Left renal cortex interstitium (tissue), 4 donors: ENCODE measurements around the gene UEVLD. TPM values are rescaled to one million over a fixed set of nuclear protein-coding genes. Genes with fewer than 3 reads are reported as not detected.

ENCODE experiments used
- DNase-seq, 4 donors: peaks; one replicate each; pipeline ENCODE4 v3.0.0-alpha.2; 2013; ENCODE audit warnings: low read depth in 4 of 4, low spot score in 2 of 4, missing footprints in 1 of 4
- polyA plus RNA-seq, 4 donors: library from polyadenylated mRNA; unstranded; fragments of 120-200 nt; gene quantifications; one replicate each; pipeline ENCODE4 v1.2.1, GENCODE V29; 2013; ENCODE audit not compliant: insufficient read length in 4 of 4

UEVLD gene
- polyA plus RNA-seq, 4 donors, result 18.0 to 23.9 (median 19.9) TPM

DNA sequence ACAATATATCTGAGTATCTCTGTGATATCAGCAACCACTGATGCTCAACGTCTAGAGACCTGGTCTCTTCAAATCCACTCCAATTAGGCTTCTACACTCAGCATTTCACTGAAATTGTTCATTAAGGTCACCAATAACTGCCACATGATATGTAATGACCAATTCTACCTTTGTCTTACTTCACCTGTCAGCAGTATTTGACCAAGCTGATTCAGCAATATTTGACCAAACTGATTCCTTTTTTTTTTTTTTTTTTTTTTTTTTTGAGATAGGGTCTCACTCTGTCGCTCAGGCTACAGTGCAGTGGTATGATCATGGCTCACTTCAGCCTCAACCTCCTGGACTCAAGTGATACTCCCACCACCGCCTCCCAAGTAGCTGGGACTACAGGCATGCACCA, 67.4 kb downstream of the UEVLD start:
- DNase-seq, result no peak

- no peak for DNase-seq
These were observed 86.2 kb downstream of the UEVLD start for GRCh38 chr11:18502352-18502751.

GRCh38 chr11:18501629-18502028, 86.9 kb downstream of the UEVLD start:
- DNase-seq, result no peak

- no peak for DNase-seq
These were observed 90.5 kb downstream of the UEVLD start for GRCh38 chr11:18498039-18498438.

DNA sequence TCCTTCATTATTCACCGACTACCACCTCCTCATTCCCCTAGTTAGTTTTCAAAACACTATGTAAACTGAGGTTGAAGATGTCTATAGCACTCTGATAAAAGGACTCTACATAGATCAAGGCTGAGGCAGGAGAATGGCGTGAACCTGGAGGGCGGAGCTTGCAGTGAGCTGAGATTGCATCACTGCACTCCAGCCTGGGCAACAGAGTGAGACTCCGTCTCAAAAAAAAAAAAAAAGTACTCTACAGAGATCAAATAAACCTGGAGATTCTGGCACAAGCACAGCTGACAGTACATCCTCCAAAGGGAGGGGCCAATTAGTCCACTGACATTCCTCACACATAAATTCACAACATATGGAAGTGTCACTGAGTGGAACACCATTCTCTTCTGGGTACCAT, 92.8 kb downstream of the UEVLD start:
- no peak for DNase-seq

DNA sequence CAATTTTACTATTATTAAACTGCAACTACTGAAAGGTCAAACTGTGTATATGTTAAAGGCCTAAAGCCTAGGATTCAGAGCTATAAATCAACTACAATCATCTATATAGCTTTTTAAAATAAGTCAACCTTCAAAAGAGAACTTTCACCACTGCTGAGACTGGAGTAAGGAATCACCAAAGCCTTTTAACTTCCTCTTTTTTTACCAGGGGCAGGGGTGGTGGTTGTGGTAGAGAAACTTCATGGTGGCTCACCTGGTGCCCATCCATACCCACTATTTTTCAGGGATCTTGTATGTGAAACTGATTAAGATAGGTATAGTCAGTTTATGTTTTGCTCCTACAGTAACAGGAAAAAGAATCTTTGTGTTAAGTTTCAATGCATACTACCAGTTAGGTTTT, 93.3 kb downstream of the UEVLD start:
- DNase-seq, result no peak

DNA sequence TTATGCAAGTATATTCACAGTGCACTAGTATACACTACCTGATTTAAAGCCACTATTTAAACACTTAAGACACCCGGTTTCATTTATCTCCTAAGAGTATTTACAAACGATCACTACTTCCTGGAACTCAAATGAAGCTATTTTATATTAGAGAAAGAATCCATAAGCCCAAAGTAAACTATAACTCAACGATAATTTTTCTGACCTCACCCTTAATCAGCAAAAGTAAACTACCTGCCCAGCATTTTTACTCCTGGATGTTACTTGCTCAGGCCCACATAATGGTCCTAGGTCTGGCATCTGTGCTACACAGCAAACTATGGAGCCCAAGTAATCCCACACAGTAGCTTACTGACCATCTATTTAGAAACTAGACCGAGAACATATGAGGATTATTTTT, 95.2 kb downstream of the UEVLD start:
- no peak for DNase-seq

DNA sequence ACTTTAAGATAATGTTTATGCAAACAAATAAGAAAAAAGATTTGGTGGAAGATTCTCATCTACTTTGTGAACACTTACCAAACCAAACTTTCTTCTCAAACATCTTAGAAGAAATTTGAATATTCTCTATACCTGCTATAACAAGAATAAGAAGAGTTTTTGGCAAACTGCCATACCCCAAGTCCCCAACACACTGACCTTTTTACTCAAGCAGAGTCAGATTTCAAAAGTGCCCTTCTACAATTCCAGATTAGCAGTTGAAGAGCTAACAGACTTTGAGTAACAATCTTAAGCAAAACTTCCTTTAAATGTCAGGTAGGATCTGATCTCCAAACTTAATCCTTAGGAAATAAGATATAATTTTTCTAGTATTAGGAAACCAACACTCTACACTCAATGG, 95.6 kb downstream of the UEVLD start:
- DNase-seq, result no peak

- no peak for DNase-seq
These were observed 96.6 kb downstream of the UEVLD start for GRCh38 chr11:18491924-18492323.

DNA sequence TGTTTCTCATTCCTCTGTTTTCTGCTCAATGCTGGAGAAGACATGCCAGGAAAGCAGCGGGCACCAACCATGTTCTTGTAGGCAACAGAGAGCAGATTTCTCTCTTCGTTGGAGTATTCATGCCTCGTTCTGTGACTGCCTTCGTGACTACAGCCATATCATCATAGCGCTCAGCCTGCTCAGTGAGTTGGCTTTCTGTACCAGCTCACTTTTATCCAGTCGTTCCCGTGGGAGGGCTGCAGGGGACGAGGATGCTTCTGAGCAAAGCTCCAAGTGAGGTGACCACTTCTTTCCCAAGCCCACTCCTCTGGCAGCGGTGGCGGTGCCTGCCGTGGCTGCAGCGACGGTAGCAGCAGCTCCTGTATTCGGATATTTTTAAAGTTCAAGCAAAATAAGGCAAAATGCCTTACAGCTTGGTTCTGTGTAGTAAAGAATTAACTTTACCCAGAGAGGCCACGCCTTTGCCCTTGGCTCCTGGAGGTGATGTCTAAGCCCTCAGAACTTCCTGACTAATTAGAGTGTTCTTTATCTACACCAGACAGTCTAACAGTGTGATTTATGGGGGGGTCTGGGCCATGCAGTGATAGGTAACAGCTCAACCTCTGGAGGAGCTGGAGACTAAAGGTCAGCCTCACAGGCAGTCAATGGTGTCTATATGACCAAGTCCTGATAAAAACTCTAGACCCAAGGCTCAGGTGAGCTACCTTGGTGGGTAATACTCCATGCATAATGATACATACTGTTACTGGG, 97.6 kb downstream of the UEVLD start:
- no peak for DNase-seq

DNA sequence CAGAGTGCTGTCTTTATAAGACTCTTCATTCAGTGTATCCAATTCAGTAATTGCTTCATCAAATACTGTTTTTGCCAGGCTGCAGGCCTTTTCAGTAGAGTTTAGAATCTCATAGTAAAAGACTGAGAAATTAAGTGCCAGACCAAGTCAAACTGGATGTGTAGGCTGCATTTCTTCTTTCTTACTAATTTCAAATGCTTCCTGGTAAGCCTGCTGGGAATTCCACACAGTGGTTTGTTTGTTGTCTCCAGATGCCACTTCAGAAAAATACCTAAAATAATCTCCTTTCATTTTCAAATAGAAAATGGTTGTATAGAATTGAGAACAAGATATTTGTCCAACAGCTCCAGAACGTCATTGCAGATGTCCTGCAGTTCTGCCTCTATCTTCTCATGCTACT, 98.2 kb downstream of the UEVLD start:
- DNase-seq, result no peak

DNA sequence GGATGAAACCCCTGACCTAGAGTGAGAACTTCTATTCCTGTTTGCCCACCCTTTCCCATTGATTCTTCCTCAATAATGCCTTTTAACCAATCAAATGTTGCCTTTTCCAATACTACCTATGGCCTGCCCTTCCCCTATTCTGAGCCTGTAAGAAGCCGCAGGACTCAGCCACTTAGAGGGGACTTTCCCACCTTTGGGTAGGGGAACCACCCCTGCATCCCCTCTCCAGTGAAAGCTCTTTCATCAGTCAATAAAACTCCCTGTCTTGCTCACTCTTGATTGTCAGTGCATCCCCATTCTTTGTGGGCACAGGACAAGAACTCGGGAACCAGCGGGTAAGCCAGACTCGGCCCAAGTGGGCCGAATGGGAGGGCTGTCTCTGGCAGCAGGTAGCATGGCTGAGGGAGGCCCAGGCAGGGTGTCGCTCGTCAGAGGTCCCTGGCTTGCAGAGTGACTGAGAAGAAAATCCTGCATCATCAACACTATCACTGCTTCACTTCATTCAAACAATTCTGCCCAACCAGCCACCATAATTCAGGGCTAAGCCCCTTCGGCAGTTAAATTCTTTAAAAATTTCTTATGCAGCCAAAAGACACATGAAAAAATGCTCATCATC, 102.5 kb downstream of the UEVLD start:
- no peak for DNase-seq

Other genes starting within 250 kb of the UEVLD start
- gene LDHA, start 194.2 kb downstream of the UEVLD start, polyA plus RNA-seq, result 100 to 1,000 TPM; 231 to 319 (median 268) TPM
- under 1 TPM in 3 of 4 donors, not detected in 1; 0.13 to 0.64 (median 0.34) TPM for gene LDHC, start 176.4 kb downstream of the UEVLD start, polyA plus RNA-seq
- 1 to 10 TPM in 3 of 4 donors, under 1 TPM in 1; 0.69 to 1.7 (median 1.2) TPM for gene LDHAL6A, start 132.9 kb downstream of the UEVLD start, polyA plus RNA-seq
- gene TSG101, start 61.8 kb downstream of the UEVLD start, polyA plus RNA-seq, result 100 to 1,000 TPM; 134 to 189 (median 148) TPM
- gene MISFA, start 11.1 kb upstream of the UEVLD start, polyA plus RNA-seq, result 10 to 100 TPM in 2 of 4 donors, 1 to 10 TPM in 2; 4.2 to 16.1 (median 9.5) TPM
- gene SPTY2D1, start 45.6 kb upstream of the UEVLD start, polyA plus RNA-seq, result 10 to 100 TPM; 22.7 to 29.7 (median 26.5) TPM
- 1 to 10 TPM; 7.0 to 10.0 (median 8.2) TPM for gene TMEM86A, start 110.0 kb upstream of the UEVLD start, polyA plus RNA-seq
- 1 to 10 TPM; 1.7 to 3.4 (median 2.9) TPM for gene IGSF22, start 137.5 kb upstream of the UEVLD start, polyA plus RNA-seq
- gene PTPN5, start 203.1 kb upstream of the UEVLD start, polyA plus RNA-seq, result 1 to 10 TPM in 1 of 4 donors, under 1 TPM in 3; 0.56 to 1.5 (median 0.78) TPM